ENCODE data around the gene PTRH2.

DNA sequence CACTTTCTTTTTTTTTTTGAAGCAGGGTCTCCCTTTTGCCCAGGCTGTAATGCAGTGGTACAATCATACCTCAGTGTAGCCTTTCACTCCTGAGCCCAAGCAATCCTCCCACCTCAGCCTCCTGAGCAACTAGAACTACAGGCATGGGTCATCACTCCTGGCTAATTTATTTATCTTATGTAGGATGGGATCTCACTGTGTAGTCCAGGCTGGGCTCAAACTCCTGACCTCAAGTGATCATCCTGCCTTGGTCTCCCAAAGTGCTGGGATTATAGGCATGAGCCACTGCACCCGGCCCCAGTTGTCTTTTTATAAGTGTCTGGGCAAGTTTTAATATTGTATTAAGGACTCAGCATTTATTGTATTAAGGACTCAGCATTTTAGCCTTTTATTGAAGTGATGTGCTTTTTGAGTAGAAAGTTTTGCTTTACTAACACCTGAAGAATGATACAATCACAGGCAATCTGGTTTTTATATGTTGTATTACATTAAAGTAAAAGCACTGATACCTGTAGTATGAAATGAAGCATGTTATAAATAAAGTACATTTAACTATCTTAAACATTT, 23.1 kb upstream of the PTRH2 start:
- TF ChIP-seq, protein P1, sequence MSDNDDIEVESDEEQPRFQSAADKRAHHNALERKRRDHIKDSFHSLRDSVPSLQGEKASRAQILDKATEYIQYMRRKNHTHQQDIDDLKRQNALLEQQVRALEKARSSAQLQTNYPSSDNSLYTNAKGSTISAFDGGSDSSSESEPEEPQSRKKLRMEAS (IDR thresholded peaks at IDR 0.05) = no peak
- TF ChIP-seq, protein P2, sequence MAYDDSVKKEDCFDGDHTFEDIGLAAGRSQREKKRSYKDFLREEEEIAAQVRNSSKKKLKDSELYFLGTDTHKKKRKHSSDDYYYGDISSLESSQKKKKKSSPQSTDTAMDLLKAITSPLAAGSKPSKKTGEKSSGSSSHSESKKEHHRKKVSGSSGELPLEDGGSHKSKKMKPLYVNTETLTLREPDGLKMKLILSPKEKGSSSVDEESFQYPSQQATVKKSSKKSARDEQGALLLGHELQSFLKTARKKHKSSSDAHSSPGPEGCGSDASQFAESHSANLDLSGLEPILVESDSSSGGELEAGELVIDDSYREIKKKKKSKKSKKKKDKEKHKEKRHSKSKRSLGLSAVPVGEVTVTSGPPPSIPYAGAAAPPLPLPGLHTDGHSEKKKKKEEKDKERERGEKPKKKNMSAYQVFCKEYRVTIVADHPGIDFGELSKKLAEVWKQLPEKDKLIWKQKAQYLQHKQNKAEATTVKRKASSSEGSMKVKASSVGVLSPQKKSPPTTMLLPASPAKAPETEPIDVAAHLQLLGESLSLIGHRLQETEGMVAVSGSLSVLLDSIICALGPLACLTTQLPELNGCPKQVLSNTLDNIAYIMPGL (CRISPR knock-in tag; IDR thresholded peaks at IDR 0.05; ENCODE audit: borderline replicate concordance) = no peak
- TF ChIP-seq MAFK (IDR thresholded peaks at IDR 0.05; ENCODE audit: partially characterized antibody) (peak; percentile 52), RNF2 (IDR thresholded peaks at IDR 0.05; ENCODE audit: borderline replicate concordance, low read depth) (no peak), RARB (CRISPR knock-in tag; IDR thresholded peaks at IDR 0.05) (no peak), ZFP36 (IDR thresholded peaks at IDR 0.05; ENCODE audit: borderline replicate concordance, partially characterized antibody) (no peak), POLR2A (IDR thresholded peaks at IDR 0.05; ENCODE audit: low read length) (no peak), SREBF2 (IDR thresholded peaks at IDR 0.05) (no peak), EP300 (IDR thresholded peaks at IDR 0.05) (no peak)
- TF ChIP-seq, protein P3, sequence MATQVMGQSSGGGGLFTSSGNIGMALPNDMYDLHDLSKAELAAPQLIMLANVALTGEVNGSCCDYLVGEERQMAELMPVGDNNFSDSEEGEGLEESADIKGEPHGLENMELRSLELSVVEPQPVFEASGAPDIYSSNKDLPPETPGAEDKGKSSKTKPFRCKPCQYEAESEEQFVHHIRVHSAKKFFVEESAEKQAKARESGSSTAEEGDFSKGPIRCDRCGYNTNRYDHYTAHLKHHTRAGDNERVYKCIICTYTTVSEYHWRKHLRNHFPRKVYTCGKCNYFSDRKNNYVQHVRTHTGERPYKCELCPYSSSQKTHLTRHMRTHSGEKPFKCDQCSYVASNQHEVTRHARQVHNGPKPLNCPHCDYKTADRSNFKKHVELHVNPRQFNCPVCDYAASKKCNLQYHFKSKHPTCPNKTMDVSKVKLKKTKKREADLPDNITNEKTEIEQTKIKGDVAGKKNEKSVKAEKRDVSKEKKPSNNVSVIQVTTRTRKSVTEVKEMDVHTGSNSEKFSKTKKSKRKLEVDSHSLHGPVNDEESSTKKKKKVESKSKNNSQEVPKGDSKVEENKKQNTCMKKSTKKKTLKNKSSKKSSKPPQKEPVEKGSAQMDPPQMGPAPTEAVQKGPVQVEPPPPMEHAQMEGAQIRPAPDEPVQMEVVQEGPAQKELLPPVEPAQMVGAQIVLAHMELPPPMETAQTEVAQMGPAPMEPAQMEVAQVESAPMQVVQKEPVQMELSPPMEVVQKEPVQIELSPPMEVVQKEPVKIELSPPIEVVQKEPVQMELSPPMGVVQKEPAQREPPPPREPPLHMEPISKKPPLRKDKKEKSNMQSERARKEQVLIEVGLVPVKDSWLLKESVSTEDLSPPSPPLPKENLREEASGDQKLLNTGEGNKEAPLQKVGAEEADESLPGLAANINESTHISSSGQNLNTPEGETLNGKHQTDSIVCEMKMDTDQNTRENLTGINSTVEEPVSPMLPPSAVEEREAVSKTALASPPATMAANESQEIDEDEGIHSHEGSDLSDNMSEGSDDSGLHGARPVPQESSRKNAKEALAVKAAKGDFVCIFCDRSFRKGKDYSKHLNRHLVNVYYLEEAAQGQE (IDR thresholded peaks at IDR 0.05) = no peak
- TF ChIP-seq, protein P4, sequence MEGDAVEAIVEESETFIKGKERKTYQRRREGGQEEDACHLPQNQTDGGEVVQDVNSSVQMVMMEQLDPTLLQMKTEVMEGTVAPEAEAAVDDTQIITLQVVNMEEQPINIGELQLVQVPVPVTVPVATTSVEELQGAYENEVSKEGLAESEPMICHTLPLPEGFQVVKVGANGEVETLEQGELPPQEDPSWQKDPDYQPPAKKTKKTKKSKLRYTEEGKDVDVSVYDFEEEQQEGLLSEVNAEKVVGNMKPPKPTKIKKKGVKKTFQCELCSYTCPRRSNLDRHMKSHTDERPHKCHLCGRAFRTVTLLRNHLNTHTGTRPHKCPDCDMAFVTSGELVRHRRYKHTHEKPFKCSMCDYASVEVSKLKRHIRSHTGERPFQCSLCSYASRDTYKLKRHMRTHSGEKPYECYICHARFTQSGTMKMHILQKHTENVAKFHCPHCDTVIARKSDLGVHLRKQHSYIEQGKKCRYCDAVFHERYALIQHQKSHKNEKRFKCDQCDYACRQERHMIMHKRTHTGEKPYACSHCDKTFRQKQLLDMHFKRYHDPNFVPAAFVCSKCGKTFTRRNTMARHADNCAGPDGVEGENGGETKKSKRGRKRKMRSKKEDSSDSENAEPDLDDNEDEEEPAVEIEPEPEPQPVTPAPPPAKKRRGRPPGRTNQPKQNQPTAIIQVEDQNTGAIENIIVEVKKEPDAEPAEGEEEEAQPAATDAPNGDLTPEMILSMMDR (IDR thresholded peaks at IDR 0.05) = no peak
- TF ChIP-seq, protein P5, sequence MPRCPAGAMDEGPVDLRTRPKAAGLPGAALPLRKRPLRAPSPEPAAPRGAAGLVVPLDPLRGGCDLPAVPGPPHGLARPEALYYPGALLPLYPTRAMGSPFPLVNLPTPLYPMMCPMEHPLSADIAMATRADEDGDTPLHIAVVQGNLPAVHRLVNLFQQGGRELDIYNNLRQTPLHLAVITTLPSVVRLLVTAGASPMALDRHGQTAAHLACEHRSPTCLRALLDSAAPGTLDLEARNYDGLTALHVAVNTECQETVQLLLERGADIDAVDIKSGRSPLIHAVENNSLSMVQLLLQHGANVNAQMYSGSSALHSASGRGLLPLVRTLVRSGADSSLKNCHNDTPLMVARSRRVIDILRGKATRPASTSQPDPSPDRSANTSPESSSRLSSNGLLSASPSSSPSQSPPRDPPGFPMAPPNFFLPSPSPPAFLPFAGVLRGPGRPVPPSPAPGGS (IDR thresholded peaks at IDR 0.05) = no peak
